Measurements from ENCODE around the gene DCAF6. TPM values are rescaled to one million over a fixed set of nuclear protein-coding genes. Genes with fewer than 3 reads are reported as not detected.

DCAF6 gene
- total and polyA plus RNA-seq, 3 donors from 2014 or later, result 160 to 199 (median 173) TPM

DNA sequence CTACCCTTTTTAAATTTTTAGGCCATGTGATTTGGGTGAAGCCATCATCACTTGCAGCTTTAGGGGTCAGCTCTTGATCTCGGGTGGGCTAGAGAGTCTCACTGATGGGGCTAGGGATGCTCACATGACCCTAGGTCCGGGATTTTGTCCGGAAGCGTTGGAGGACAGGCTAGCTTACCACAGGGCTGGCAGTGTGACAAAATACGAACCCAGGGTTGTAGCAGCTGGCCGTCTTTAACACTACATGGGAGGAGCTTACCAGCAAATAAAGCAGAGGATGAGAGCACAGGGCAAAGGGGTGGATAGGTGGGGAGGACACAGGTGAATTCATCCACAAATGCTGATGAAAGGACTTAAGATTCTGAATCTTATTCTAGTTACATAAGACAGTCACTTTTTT, 178.4 kb downstream of the DCAF6 start:
- no peaks in the 10 kb centered on the region for H3K4me1 ChIP-seq
- H3K27ac ChIP-seq, result no peak overlapping the region
- no peaks in the 10 kb centered on the region for H3K27me3 ChIP-seq
- DNase-seq, result no peak
- 67 to 77% methylated on average over 6 of the region's 6 CpGs for WGBS, 2 donors
- H3K9me3 ChIP-seq, result no peaks in the 10 kb centered on the region
- TF ChIP-seq, protein P1, sequence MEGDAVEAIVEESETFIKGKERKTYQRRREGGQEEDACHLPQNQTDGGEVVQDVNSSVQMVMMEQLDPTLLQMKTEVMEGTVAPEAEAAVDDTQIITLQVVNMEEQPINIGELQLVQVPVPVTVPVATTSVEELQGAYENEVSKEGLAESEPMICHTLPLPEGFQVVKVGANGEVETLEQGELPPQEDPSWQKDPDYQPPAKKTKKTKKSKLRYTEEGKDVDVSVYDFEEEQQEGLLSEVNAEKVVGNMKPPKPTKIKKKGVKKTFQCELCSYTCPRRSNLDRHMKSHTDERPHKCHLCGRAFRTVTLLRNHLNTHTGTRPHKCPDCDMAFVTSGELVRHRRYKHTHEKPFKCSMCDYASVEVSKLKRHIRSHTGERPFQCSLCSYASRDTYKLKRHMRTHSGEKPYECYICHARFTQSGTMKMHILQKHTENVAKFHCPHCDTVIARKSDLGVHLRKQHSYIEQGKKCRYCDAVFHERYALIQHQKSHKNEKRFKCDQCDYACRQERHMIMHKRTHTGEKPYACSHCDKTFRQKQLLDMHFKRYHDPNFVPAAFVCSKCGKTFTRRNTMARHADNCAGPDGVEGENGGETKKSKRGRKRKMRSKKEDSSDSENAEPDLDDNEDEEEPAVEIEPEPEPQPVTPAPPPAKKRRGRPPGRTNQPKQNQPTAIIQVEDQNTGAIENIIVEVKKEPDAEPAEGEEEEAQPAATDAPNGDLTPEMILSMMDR (IDR thresholded peaks at IDR 0.05), result no peak
- no peak for TF ChIP-seq POLR2A (IDR thresholded peaks at IDR 0.05)
- intact Hi-C loops (cut with DNase I; ENCODE audit: low total_unique reads), result no loop called here
- no peaks in the 10 kb centered on the region for H3K36me3 ChIP-seq (ENCODE audit: low read depth, missing control alignments)
- no peak overlapping the region for H3K4me3 ChIP-seq

GRCh38 chr1:168116327-168116799, 179.9 kb downstream of the DCAF6 start:
- intact Hi-C loops (cut with DNase I; ENCODE audit: low total_unique reads), result no loop called here
- H3K4me1 ChIP-seq, result peaks cover 4% of the 10 kb centered on the region
- H3K36me3 ChIP-seq (ENCODE audit: low read depth, missing control alignments), result no peaks in the 10 kb centered on the region
- no peak overlapping the region for H3K4me3 ChIP-seq
- TF ChIP-seq, protein P1 (IDR thresholded peaks at IDR 0.05), result no peak
- no peak for TF ChIP-seq POLR2A (IDR thresholded peaks at IDR 0.05)
- no peak for DNase-seq
- H3K27ac ChIP-seq, result no peak overlapping the region
- WGBS, 2 donors, result 90 to 92% methylated on average over 4 to 6 of the region's 6 CpGs
- H3K27me3 ChIP-seq, result no peaks in the 10 kb centered on the region
- H3K9me3 ChIP-seq, result no peaks in the 10 kb centered on the region

- DNase-seq, result no peak
- Histone ChIP-seq H3K4me3 (no peak overlapping the region), H3K4me1 (peaks cover 11% of the 10 kb centered on the region), H3K27me3 (no peaks in the 10 kb centered on the region), H3K9me3 (no peaks in the 10 kb centered on the region), H3K36me3 (ENCODE audit: low read depth, missing control alignments) (no peaks in the 10 kb centered on the region), H3K27ac (no peak overlapping the region)
- 96 to 97% methylated on average over 4 of the region's 4 CpGs for WGBS, 2 donors
- no peak for TF ChIP-seq POLR2A (IDR thresholded peaks at IDR 0.05)
- TF ChIP-seq, protein P1 (IDR thresholded peaks at IDR 0.05), result no peak
- intact Hi-C loops (cut with DNase I; ENCODE audit: low total_unique reads), result no loop called here
Measured at GRCh38 chr1:168119750-168120149, 183.3 kb downstream of the DCAF6 start.

GRCh38 chr1:168121401-168122011, 185.0 kb downstream of the DCAF6 start:
- Histone ChIP-seq H3K4me1 (peaks cover 11% of the 10 kb centered on the region), H3K27ac (peak overlapping the region in 1 of 2 donors; percentile 18), H3K4me3 (no peak overlapping the region), H3K27me3 (no peaks in the 10 kb centered on the region), H3K9me3 (no peaks in the 10 kb centered on the region), H3K36me3 (ENCODE audit: low read depth, missing control alignments) (no peaks in the 10 kb centered on the region)
- TF ChIP-seq, protein P1 (IDR thresholded peaks at IDR 0.05), result no peak
- TF ChIP-seq POLR2A (IDR thresholded peaks at IDR 0.05), result no peak
- DNase-seq, result peak; percentile 84
- 33 to 39% methylated on average over 7 of the region's 7 CpGs for WGBS, 2 donors
- intact Hi-C loops (cut with DNase I; ENCODE audit: low total_unique reads), result no loop called here

DNA sequence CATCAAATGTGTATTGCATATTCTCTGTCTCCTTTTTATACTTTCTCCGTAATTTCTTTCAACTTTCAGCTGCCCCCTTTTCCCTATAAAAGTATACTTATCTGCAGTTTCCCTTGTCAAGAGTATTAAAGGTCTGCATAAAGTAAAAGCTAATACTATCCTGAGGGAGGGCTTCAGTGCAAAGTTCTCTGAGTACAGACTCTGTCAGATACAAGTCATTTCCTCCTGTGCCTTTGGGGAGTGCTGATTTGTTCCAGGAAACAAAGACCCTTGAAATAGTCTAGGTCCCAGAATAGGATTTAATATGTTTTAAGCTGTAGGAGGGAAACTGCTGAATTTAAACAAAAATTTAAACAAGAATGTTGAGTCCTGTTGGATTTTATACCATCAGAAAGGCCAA, 188.6 kb downstream of the DCAF6 start:
- Histone ChIP-seq H3K27ac (no peak overlapping the region), H3K36me3 (ENCODE audit: low read depth, missing control alignments) (no peaks in the 10 kb centered on the region), H3K9me3 (no peaks in the 10 kb centered on the region), H3K27me3 (no peaks in the 10 kb centered on the region), H3K4me3 (no peak overlapping the region), H3K4me1 (peaks cover 11% of the 10 kb centered on the region)
- 93 to 97% methylated on average over 1 of the region's 1 CpG for WGBS, 2 donors
- intact Hi-C loops (cut with DNase I; ENCODE audit: low total_unique reads), result no loop called here
- DNase-seq, result no peak
- TF ChIP-seq, protein P1 (IDR thresholded peaks at IDR 0.05), result no peak
- TF ChIP-seq POLR2A (IDR thresholded peaks at IDR 0.05), result no peak
